Fibroblast of lung (primary cell): ENCODE measurements around the gene MED17.

Experiments
- EZH2 ChIP-seq: IDR thresholded peaks from 2 replicates; pipeline ENCODE4 v1.5.1; 2012; ENCODE audit warnings: low read length, control low read depth, mild to moderate bottlenecking; ENCODE audit errors: missing control alignments
- TF ChIP-seq, protein P1 (sequence below), 2 donors: IDR thresholded peaks in 1 of 2; conservative IDR thresholded peaks in 1 of 2; 1 replicate in 1 of 2; 2 replicates in 1 of 2; pipeline ENCODE4 v1.5.1; 2011 to 2012; ENCODE audit warnings: low read length in 2 of 2, control low read depth in 1 of 2, inconsistent platforms in 1 of 2, low read depth in 1 of 2, mild to moderate bottlenecking in 1 of 2

DNA sequence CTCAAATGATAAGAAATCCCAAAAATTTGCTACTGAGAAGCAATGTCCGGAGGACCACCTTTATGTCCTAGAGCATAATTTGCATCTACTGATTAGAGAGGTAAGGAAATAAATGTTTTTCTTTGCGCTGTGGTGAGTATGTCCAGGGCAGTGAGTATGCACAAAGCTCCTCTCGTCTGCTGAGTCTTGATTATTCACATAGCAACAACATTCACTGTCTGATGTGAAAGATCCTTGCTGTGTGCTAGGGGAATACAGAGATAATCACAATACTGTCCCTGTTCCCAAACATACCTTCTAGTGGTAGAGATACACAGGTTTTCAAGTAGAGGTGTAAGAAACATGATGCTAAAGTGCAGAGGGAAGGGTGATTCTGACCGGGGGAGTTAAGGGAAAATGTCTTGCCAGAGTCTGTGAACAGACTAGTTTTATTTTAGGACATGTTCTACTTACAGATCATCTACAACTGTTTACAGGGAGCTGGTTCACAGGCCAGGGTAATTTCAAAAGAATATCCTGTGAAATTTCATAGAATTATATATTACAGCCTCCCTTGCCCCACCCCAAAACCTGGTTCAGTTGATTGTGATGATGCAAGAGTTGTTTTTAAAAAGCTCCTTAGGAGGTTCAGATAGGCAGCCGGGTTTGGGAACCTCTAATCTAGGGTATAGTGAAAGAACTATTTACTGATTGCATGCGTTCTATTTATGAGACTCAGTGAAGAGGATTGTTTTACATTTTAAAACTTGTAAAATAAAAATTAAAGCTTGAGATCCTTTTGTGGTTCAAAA lies 12.6 kb downstream of the MED17 start:
- TF ChIP-seq, protein P1, sequence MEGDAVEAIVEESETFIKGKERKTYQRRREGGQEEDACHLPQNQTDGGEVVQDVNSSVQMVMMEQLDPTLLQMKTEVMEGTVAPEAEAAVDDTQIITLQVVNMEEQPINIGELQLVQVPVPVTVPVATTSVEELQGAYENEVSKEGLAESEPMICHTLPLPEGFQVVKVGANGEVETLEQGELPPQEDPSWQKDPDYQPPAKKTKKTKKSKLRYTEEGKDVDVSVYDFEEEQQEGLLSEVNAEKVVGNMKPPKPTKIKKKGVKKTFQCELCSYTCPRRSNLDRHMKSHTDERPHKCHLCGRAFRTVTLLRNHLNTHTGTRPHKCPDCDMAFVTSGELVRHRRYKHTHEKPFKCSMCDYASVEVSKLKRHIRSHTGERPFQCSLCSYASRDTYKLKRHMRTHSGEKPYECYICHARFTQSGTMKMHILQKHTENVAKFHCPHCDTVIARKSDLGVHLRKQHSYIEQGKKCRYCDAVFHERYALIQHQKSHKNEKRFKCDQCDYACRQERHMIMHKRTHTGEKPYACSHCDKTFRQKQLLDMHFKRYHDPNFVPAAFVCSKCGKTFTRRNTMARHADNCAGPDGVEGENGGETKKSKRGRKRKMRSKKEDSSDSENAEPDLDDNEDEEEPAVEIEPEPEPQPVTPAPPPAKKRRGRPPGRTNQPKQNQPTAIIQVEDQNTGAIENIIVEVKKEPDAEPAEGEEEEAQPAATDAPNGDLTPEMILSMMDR (conservative IDR thresholded peaks at IDR 0.05 in 1 of 2, IDR thresholded peaks at IDR 0.05 in 1 of 2; ENCODE audit: low read depth in 1 of 2, low read length in 2 of 2) = no peak
- no peak for TF ChIP-seq EZH2
